ENCODE measurements around the gene DNAJC3. TPM values are rescaled to one million over a fixed set of nuclear protein-coding genes. Genes with fewer than 3 reads are reported as not detected.

DNAJC3 gene
- total RNA-seq, 1 donor from 2014 or later: 17.4 TPM

GRCh38 chr13:95805921-95806320 lies 129.0 kb downstream of the DNAJC3 start:
- no peak for TF ChIP-seq CTCF (IDR thresholded peaks at IDR 0.05)
- ATAC-seq (ENCODE audit: low read depth) (no peak), DNase-seq (no peak)
- Mint-ChIP-seq H3K4me3 (no peak overlapping the region), H3K36me3 (ENCODE audit: low read depth) (no peaks in the 10 kb centered on the region), H3K27ac (no peak overlapping the region), H3K4me1 (no peaks in the 10 kb centered on the region), H3K27me3 (no peaks in the 10 kb centered on the region), H3K9me3 (peaks cover 13% of the 10 kb centered on the region)
- intact Hi-C loops (cut with micrococcal nuclease): no loop called here
- POLR2A ChIA-PET: no interaction called here
- CTCF ChIA-PET: no interaction called here

- POLR2A ChIA-PET: no interaction called here
- H3K9me3 Mint-ChIP-seq: peaks cover 25% of the 10 kb centered on the region
Observed at GRCh38 chr13:95809429-95809828, 132.5 kb downstream of the DNAJC3 start.

GRCh38 chr13:95813139-95813538 lies 136.2 kb downstream of the DNAJC3 start:
- Mint-ChIP-seq H3K4me1 (no peaks in the 10 kb centered on the region), H3K27me3 (no peaks in the 10 kb centered on the region), H3K27ac (no peak overlapping the region), H3K36me3 (ENCODE audit: low read depth) (no peaks in the 10 kb centered on the region), H3K9me3 (peaks cover 23% of the 10 kb centered on the region), H3K4me3 (no peak overlapping the region)
- CTCF ChIA-PET: no interaction called here
- DNase-seq (no peak), ATAC-seq (ENCODE audit: low read depth) (no peak)
- intact Hi-C loops (cut with micrococcal nuclease): no loop called here
- POLR2A ChIA-PET: no interaction called here
- TF ChIP-seq CTCF (IDR thresholded peaks at IDR 0.05): no peak

More at GRCh38 chr13:95809429-95809828, 132.5 kb downstream of the DNAJC3 start:
- Mint-ChIP-seq H3K27me3 (no peaks in the 10 kb centered on the region), H3K4me1 (no peaks in the 10 kb centered on the region), H3K36me3 (ENCODE audit: low read depth) (no peaks in the 10 kb centered on the region), H3K27ac (no peak overlapping the region), H3K4me3 (no peak overlapping the region)
- ATAC-seq (ENCODE audit: low read depth): no peak
- no peak for DNase-seq
- no peak for TF ChIP-seq CTCF (IDR thresholded peaks at IDR 0.05)
- CTCF ChIA-PET: interaction anchor here (0.7 to 1.1 kb wide), 3 partner anchors 10 to 24 kb away, joined by 3 to 4 read pairs (median 3); no protein-coding TSS in a partner anchor
- intact Hi-C loops (cut with micrococcal nuclease): no loop called here

GRCh38 chr13:95814495-95814894 lies 137.6 kb downstream of the DNAJC3 start:
- H3K4me3 Mint-ChIP-seq: no peak overlapping the region
- peaks cover 19% of the 10 kb centered on the region for H3K9me3 Mint-ChIP-seq
- ChIA-PET CTCF (no interaction called here), POLR2A (no interaction called here)
- DNase-seq (no peak), ATAC-seq (ENCODE audit: low read depth) (no peak)
- no peaks in the 10 kb centered on the region for H3K4me1 Mint-ChIP-seq
- TF ChIP-seq CTCF (IDR thresholded peaks at IDR 0.05): no peak
- no peaks in the 10 kb centered on the region for H3K36me3 Mint-ChIP-seq (ENCODE audit: low read depth)
- no peaks in the 10 kb centered on the region for H3K27me3 Mint-ChIP-seq
- no peak overlapping the region for H3K27ac Mint-ChIP-seq
- intact Hi-C loops (cut with micrococcal nuclease): no loop called here

- ATAC-seq (ENCODE audit: low read depth) (no peak), DNase-seq (no peak)
- H3K27me3 Mint-ChIP-seq: peaks cover 4% of the 10 kb centered on the region
- H3K27ac Mint-ChIP-seq: no peak overlapping the region
- H3K36me3 Mint-ChIP-seq (ENCODE audit: low read depth): no peaks in the 10 kb centered on the region
- POLR2A ChIA-PET: no interaction called here
- no peaks in the 10 kb centered on the region for H3K4me1 Mint-ChIP-seq
- H3K9me3 Mint-ChIP-seq: peaks cover 2% of the 10 kb centered on the region
- CTCF ChIA-PET: interaction anchor here (1.1 kb wide), 1 partner anchor 12 kb away, joined by 7 read pairs; no protein-coding TSS in a partner anchor
- H3K4me3 Mint-ChIP-seq: no peak overlapping the region
- intact Hi-C loops (cut with micrococcal nuclease): no loop called here
- TF ChIP-seq CTCF (IDR thresholded peaks at IDR 0.05): no peak
Observed at GRCh38 chr13:95822303-95822702, 145.4 kb downstream of the DNAJC3 start.
